Fibroblast of skin of abdomen (primary cell): Measurements from ENCODE around the gene IL18.
"Not testable (repeated sequence)": the region's sequence is repeated elsewhere in the genome, so short reads cannot be mapped to it uniquely, and the experiment has no call there.

Source experiments
- DNase-seq: peaks from one replicate; pipeline ENCODE4 v3.0.0-alpha.2; 2013

IL18 gene

GRCh38 chr11:112115386-112115785, 48.5 kb downstream of the IL18 start:
- no peak for DNase-seq

DNA sequence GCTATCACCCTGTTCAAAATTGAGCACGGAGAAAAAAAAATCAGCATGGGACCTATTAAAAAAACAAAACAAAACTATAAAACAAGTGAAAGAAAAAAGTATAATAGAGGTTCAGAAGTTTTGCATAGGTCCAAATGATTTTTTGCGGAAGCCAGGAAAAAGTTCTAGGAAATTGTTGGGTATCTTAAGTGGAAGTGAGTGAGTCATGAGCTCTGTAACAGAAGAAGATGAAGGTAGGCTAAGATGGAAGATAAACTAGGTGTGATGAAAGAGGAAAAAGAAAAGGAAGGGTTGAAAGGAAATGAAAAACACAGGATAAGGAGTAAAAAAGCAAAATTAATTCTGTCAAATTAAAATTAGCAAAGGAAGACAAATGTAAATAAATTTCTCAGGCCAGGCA, 49.4 kb downstream of the IL18 start:
- DNase-seq, result no peak

GRCh38 chr11:112113539-112114457, 50.1 kb downstream of the IL18 start:
- peak; percentile 65 for DNase-seq

DNA sequence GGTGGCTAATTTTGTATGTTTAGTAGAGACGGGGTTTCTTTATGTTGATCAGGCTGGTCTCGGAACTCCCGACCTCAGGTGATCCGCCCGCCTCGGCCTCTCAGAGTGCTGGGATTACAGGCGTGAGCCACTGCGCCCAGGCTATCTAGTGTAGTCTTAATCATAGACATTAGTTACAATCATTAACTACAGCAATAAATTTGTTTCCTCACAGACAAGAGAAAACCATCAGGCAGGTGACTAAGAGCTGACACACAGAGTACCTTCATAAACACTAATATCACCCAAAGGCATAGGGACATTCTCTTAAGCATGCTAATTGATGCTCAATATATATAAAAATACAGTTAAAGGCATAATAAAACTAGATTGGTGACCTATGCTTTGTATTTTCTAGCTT, 57.8 kb downstream of the IL18 start:
- no peak for DNase-seq

DNA sequence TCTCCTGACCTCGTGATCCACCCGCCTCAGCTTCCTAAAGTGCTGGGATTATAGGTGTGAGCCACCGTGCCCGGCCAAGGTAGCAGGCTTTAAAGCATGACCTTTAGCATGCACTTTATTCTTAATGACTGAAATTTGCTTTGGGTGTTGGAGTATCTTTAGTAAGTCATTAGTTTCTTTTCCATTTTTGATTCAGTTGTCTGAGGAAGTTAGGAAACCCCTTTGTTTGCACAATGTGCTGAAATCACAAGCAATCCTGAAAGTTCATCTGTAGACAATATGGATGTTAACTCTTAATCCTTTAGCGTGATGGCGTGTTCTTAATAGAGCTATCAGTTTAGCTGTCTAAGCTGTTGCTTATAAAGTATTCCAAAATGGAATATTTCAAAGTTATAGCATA, 60.4 kb downstream of the IL18 start:
- DNase-seq, result no peak

- DNase-seq, result peak; percentile 10
Observed at GRCh38 chr11:112100462-112100861, 63.4 kb downstream of the IL18 start.

DNA sequence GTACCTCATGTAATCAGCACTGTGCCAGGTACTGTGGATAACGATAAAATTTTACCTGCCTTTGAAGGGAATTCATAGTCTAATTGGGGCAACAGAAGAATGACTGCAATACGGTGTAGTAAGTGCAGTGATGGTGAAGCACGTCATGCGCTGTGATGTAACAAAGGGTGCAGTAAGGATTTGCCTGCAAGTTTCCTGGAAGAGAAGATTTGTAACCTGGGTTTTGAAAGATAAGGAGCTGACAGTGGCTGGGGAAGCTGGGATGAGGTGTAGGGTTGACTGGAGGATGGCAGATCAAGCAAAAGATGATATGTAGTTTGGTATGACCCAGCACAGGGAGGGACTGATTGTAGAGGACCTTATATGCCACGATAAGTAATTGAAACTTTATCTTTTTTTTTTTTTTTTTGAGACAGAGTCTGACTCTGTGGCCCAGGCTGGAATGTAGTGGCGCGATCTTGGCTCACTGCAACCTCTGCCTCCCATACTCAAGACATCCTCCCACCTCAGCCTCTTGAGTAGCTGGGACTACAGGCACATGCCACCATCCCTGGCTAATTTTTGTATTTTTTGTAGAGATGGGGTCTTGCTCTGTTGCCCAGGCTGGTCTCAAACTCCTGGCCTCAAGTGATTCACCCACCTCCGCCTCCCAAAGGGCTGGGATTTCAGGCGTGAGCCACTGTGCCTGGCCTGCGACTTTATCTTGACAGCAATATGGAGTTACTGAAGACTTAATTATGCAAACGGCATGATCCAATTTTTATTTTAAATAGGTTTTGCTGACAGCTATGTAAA, 66.0 kb downstream of the IL18 start:
- no peak for DNase-seq

DNA sequence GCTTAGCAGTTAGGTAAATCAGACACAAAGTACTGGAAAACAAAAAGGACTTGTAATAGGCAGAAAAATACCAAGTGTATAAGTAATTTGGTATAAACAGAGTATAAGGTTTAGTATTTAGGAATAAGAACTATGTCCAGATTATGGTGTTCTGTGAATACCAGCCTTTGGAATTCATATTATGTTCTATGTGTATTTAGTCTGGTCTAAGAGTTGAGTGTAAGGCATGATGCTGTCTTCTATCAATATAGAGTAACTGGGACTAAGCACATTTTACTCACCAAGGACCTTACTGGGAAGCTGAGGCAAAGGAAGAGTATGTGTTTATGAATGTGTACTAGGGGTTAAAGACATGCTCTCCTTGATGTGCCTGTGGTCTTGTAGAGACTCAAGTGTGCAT, 67.7 kb downstream of the IL18 start:
- no peak for DNase-seq

GRCh38 chr11:112095302-112095701, 68.6 kb downstream of the IL18 start:
- DNase-seq, result not testable (repeated sequence)
